GM19463 (cell line): ENCODE results near the gene HOXB5.

ENCODE experiments used
- ATAC-seq: cut with Tn5 transposase; IDR thresholded peaks from one replicate; pipeline ENCODE4 v1.9.1; 2021; ENCODE audit warnings: mild to moderate bottlenecking, moderate library complexity; ENCODE audit not compliant: unreplicated experiment

Gene HOXB5

GRCh38 chr17:48576479-48577309 is 16.9 kb downstream of the HOXB5 start:
- no peak for ATAC-seq

GRCh38 chr17:48575673-48576478 is 17.7 kb downstream of the HOXB5 start:
- ATAC-seq = no peak

DNA sequence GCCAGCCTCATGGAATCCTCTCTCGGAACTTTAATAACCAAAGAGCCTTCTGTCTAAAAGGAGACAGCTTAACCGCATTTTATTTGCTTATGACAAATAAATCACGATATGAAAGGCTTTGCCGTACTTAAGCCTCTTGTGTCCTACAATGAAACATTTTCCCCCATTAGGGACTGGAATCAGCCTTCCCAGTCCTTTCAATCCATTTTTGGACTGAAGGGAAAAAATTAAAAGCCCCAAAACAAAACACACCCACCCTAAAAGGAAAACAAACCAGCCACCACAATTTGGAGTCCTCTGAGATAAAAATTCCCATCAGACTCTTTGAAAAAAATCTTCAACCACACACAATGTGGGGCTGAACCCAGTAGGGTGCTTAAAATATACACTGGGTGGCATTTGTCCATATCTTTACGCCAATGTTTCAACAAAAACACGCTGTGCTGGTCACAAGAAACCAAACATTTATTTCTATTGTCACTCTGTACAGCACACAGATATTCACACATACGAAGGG is 18.5 kb downstream of the HOXB5 start:
- ATAC-seq = no peak

DNA sequence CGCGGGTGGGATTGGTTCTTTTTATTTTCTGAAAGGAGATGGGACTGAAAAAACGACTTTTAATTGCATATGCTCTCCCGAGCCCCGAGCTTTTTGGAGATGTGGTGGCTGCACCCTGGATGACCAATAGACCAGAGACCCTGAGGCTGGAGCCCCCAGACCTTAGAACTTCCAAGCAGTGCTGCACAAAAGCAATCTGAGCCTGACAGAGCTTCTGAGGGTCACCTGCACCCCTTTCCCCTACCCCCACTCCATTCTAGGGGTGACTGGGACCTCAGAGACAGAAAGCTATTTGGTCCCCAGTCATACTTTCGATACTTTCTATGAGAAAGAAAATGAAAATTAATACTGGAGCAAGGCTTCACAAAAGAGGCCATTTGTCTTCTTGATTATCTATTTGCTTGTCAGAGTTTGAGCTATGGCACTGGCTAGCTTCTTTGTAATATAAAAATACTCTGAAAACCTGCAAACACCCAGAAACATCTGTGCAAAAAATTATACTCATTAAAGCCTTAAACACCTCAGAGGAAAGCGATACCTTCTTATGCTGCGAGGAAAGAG is 19.0 kb downstream of the HOXB5 start:
- ATAC-seq = no peak

GRCh38 chr17:48571826-48572417 is 21.7 kb downstream of the HOXB5 start:
- no peak for ATAC-seq

DNA sequence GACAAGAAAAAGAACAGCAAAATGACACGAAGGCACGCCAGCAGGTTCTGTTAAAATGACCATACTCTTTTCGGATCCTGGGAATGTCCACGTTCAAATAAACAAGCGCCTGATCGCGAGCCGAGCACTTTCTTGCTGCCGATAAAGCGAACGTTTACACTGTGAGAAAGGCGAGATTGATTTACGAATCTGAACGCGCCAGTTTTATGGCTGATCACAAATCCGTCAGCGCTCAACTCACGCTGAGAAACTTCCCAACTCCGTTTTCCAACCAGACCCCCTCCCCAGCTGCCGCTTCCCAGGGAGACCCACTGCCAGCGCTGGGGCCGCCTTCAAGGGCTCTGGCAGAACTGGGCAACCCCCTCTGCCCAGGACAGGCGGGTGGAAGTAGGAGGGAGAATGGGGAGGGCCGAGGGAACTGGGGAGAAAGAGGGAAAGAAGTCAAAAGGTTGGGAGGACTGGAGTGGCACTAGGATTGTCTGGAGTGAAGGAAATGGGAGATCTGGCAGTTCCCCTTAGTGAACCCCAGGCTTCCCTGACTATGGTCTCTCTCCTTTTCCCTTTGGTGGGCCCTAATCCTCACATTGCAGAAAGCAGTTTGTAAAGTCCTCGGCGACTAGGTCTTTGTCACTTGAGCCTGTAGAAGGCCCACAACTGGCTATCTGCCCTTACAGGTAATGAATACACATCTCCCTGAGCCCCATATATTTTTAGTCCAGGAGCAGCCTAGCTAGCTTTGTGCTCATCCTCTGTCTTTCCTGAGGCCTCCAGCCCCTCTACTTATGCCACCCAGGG is 22.4 kb downstream of the HOXB5 start:
- ATAC-seq = no peak

DNA sequence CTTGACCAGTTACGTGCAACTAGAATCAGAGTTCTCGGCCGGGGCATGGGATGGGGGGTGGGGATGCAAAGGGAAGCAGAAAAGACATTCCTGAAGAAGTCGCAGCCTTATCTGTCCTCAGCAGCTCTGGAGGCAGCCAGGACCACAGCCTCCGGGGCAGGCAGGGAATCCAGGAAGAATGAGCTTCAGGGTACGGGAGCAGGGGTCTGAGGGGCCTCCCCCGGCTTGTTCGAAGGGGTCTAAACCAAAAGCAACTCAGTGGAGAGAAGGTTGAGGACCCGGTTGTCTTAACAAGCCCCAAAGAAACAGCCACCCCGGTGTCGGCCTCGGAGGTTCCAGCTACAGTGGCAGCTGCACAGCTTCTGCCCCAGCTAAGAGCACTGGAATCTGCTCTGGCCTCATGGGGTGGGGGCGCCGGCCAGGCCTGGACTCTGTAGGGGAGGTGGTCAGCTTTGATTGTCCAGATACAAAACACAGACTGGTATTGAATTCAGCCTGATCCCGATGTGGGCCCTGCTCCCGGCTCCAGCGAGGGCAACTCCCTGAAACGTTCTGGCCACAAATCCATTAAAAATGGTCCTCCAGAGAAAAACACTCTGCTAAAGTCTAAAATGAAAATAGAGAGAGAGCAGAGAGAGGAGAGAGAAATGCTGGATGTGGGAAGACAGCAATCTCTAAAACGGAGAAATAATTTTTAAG is 23.1 kb downstream of the HOXB5 start:
- ATAC-seq = no peak

DNA sequence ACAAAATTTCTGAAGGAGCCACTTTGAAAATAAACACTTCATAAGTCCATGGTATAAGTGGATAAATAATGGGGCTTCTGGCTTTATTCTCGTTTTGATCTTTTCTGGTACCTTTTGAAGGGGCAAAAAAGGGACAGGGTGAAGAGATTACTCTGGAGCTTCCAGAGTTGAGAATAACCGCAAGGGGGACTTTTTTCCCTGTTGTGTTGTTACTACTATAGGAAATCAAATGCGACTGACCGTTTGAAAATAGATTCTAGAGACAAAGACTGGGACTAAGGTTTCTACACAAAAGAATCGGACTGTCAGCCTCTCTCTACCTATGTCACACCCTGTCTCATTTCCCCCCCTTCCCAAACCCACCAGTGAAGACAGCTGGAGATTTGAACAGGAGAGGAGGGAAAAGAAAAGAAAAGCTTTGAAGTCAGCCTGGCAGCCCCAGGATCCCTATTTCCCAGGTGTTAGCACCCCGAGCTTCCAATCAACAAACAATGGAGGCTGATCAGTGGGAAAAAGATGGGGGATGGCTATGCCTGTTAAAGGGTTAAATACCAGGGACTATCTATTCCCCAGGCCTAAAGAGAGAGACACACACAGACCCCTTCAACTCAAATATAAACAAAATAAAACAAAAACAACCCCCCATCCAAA is 23.8 kb downstream of the HOXB5 start:
- no peak for ATAC-seq

DNA sequence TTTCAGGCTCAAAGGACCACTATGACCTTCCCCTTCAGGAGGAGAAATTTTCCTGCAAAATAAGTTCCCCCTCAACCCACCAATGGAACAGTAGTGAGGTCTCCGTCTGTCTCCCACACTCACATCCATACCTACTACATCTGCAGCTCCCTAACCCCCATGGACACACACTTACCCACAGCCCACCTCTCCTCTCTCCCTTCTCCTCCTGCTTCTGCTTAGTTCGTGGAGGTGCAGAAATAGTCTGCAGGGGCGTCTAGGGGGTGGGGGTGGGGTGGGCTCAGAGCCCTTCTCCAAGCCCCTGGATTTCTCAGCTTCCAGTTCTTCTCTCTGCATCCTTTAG is 24.4 kb downstream of the HOXB5 start:
- ATAC-seq = no peak

- no peak for ATAC-seq
Observed at GRCh38 chr17:48568499-48569239, 24.9 kb downstream of the HOXB5 start.

DNA sequence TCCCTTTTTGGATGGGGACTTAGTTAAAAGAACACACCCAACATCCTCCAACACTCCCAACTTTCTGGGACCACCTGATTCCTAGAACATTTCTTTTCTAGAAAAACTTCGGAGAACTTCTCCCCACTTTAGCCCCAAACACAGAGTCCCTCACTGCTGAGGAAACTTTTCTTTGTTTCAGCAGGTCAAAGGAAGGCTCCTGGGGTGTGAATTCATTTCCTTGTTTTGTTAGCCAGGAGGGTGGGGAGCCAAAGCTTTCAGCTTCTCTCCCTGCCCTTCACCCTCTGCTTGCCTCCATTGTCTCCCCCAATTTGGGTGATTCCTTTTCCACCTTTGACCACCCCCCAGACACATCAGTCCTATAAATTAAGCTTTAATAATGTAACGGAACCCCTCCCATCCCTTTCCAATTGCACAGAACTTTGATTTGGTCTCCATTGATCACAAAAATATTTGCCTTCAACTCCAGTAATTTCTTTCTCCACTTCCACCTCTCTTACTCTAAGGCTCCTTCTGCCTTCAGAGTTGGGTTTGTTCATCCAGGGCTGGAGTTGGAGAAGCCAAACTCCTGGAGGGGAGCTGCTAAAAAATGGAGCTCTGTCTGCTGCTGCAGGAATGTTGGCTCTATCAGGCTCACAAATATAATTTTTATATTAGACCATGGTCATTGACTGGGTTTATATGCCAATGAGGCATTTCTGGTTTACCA is 25.8 kb downstream of the HOXB5 start:
- no peak for ATAC-seq

DNA sequence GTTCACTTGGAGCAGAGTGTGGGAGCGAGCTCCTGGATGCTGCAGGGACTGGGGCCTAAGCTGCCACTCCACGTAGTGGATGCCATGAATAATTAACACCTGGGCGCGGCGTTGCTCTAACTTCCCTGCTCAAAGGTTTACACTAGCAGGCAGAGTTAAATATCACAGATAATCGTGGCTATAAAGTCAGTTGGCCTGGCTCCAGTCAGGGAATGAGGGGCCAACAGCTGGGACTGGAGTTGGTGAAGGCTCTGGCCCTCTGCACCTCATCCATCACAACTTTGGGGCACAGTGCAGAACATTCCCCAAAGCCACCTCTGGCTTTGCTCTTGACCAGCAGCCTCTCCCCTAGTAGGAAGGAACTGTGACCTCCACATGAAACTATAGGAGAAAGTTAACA is 26.4 kb downstream of the HOXB5 start:
- no peak for ATAC-seq

DNA sequence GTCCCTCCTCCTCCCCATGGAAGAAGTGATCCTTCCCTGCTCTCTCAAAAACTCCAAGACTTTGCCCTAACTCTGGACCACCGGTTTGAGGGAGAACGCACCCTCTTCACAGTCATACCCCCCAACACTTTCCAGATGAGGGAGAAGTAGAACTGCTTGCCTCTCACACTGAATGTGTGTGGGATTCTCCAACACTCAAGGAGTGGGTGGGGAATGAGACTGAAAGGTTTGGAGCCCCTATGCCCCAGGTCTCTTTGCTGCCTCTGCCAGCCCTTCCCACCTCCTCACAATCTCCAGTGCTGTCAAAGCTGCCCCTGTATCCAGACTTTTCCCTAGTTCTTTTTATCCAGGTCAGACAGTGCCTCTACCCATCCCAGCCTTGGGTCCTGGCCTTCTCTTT is 26.9 kb downstream of the HOXB5 start:
- no peak for ATAC-seq

GRCh38 chr17:48565925-48566710 is 27.5 kb downstream of the HOXB5 start:
- no peak for ATAC-seq

DNA sequence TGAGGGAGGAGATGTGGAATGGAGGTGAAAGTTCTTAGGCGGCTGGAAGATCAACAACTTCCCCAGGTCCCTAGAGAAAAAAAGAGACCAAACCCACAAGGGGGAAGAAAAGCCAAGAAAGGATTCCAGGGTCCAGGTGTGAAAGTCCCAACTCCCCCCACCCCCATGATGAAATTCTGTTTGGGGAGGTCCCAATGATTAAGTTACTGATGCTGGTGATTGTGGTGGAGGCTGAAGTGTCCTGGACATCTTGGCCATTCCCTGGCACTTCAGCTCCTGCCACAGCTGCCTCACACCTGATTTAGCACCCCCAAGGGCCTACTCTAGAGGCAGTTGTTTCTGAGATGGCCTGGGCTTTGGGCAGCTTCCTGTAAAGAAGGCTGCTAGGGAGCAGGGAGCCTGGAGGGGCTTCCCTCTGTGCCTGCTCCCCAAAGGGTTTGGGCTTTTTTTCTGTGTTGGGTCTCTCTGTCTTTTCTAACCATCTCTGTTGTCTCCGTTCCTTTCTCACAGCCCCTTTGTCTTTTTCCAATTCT is 28.5 kb downstream of the HOXB5 start:
- ATAC-seq = no peak

DNA sequence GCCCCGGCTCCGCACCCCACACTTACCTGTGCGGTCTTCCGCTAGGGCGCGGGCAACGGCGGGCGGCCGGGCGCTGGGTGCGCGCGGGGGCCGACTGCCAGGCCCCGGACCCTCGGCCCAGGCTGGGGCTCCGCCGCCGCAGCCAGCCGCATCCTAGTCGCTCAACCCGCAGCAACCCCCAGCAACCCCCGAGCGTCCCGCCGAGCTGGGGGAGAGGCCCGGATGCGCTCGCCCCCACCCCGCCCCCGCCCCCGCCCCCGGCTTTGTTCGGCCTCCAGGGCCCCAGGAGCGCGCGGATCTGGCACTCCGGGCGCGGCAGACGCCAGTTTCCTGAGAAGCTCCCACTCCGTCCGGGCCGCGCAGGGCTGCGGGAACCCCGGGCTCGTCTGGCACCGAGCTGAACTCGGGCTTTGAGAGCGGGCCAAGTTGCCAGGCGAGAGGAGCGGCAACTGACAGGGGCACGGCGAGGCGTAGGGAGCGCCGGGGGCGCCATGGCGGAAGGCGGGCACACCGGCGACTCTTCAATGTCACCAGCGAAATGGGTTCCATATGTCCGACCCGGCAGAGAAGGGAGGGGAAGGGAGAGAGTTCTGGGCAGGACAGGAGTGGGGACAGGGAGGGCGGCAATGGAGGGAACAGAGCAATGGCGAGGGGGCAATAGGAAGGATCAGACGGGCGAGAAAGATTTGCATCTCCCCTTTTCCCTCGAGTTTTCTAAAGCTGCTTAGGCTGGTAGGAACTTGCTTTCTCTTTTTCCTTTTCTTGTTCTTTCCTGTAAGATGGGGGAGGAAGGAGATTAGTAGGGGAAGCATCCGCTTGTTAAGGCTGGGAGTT is 29.2 kb downstream of the HOXB5 start:
- ATAC-seq = no peak
